22Rv1 (cell line): ENCODE data around the gene DERL3.

Experiments used
- ZFX ChIP-seq: fragments of 450-650 bp; IDR thresholded peaks from 2 replicates; pipeline ENCODE4 v1.6.1; 2017; ENCODE audit warnings: antibody characterized with exemption, borderline replicate concordance
- TF ChIP-seq, protein P1 (sequence below): fragments of 450-650 bp; IDR thresholded peaks from 2 replicates; pipeline ENCODE4 v1.5.1; 2017; ENCODE audit warnings: mild to moderate bottlenecking

- TF ChIP-seq, protein P1, sequence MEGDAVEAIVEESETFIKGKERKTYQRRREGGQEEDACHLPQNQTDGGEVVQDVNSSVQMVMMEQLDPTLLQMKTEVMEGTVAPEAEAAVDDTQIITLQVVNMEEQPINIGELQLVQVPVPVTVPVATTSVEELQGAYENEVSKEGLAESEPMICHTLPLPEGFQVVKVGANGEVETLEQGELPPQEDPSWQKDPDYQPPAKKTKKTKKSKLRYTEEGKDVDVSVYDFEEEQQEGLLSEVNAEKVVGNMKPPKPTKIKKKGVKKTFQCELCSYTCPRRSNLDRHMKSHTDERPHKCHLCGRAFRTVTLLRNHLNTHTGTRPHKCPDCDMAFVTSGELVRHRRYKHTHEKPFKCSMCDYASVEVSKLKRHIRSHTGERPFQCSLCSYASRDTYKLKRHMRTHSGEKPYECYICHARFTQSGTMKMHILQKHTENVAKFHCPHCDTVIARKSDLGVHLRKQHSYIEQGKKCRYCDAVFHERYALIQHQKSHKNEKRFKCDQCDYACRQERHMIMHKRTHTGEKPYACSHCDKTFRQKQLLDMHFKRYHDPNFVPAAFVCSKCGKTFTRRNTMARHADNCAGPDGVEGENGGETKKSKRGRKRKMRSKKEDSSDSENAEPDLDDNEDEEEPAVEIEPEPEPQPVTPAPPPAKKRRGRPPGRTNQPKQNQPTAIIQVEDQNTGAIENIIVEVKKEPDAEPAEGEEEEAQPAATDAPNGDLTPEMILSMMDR: no peak
- TF ChIP-seq ZFX: no peak
These were observed 13.4 kb downstream of the DERL3 start for GRCh38 chr22:23825246-23825905.
